DMS79 (cell line): Measurements from ENCODE around the gene PLCH2.

Experiments
- DNase-seq: peaks from one replicate; lab custom pipeline; 2025; lab: John Stamatoyannopoulos, UW

The PLCH2 gene

GRCh38 chr1:2477791-2478499 is 1.9 kb downstream of the PLCH2 start:
- no peak for DNase-seq

DNA sequence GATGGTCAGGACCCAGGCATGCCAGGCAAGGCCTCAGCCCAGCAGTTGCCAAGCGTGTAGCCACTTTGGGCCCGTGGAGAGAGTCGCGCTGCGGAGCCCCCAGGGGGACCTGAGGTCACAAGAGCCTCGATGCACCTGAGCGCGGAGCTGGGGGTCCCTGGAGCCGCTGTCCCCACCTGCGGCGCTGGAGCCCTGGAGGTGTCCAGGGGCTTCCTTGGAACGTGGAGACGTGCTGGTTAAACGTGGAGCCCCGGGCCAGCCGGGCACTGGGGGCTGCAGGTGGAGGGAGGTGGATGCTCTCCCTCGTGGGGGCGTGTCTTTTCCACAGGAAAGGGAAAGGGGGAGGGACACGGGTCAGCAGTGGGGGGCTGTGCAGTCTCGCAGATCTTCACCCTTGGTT is 3.1 kb downstream of the PLCH2 start:
- DNase-seq: no peak

DNA sequence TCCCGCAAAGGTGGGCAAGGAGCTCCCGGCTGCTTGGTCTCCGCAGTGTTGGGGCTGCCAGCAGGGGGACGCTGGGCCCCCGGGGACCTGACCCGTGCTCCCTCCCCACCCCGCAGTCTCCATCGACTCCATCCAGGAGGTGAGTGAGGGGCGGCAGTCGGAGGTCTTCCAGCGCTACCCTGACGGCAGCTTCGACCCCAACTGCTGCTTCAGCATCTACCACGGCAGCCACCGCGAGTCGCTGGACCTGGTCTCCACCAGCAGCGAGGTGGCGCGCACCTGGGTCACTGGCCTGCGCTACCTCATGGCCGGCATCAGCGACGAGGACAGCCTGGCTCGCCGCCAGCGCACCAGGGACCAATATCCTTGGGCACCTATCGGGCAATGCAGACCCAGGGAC is 3.5 kb downstream of the PLCH2 start:
- DNase-seq: no peak

GRCh38 chr1:2480236-2480985 is 4.3 kb downstream of the PLCH2 start:
- peak; percentile 48 for DNase-seq

GRCh38 chr1:2480986-2481364 is 4.9 kb downstream of the PLCH2 start:
- peak; percentile 90 for DNase-seq

DNA sequence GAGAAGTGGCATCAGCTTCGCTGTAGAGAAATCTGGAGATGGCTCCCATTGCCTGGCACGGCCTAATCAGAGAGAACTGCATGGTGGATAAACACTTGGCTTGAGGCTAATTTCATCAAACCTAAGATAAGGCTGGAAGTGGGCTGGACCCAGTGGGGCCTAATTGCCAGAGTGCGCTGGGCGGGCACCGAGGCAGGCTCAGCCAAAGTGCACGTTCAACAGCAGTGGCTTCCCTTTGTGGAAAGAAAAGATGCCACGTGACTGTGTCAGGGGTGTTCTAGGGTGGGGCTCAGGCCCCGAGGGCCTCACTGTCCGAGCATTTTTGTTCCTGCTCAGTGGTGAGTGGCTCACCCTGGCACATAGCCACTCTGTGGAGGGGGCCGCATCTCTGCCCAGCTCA is 5.8 kb downstream of the PLCH2 start:
- peak; percentile 98 for DNase-seq

DNA sequence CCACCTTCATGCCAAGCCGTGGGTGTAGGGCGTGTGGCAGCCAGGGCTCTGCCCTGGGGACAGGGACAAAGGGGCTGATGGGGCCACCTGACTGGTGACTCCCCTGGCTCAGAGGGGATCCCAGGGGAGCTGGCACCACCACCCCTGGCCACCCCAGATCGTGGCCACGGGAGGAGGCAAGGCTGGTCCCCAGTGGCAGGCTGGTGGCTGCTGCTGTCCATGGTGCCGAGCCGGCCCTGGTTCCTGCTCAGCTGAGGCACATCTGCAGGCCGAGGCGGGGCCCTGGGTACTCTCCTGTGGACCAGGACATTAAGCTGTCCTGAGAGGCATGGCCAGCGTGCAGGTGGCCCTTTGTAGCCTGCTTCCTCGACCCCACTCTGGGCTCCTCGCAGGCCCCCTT is 6.5 kb downstream of the PLCH2 start:
- DNase-seq: no peak

DNA sequence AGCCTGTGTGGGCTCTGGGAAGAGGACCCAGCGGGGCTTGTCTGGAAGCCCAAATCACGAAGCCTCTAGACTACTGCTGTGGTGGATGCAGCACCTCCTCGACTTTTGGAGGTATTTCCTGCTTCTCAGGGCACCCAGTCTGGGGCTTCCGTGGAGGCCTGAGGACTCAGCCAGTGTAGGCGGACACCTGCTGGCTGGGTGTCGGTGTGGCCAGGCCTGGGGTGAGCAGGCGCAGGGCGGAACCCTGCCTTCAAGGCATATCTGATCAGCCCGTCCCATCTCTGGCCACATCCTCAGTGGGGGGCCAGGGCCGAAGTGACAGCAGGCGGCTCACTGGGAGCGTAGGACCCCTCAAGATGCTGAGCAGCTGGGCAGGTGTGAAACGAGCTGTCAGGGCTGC is 6.9 kb downstream of the PLCH2 start:
- no peak for DNase-seq

GRCh38 chr1:2483970-2484369 is 7.9 kb downstream of the PLCH2 start:
- DNase-seq: no peak

DNA sequence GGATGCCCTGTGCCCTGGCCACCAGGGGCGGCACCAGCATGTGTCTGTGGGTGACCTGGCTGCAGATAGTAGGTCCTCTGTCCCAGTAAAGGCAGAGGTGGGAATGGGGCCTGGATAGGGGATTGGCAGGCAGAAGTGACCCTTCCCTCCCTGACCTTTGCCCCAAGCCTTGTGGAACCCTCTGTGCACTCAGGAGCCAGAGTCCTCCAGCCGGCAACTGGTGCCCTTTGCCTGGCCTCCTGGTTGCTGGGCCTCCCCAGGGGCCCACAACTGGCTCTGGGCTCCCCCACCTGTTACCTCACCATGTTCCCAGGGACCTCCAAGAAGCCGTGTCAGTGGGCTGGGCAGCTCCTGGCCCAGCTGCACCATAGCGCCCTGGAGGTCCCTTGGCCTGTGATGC is 10.0 kb downstream of the PLCH2 start:
- no peak for DNase-seq

- DNase-seq: no peak
Measured at GRCh38 chr1:2486558-2486957, 10.5 kb downstream of the PLCH2 start.

GRCh38 chr1:2488688-2489087 is 12.6 kb downstream of the PLCH2 start:
- DNase-seq: no peak

GRCh38 chr1:2489615-2490014 is 13.5 kb downstream of the PLCH2 start:
- no peak for DNase-seq

DNA sequence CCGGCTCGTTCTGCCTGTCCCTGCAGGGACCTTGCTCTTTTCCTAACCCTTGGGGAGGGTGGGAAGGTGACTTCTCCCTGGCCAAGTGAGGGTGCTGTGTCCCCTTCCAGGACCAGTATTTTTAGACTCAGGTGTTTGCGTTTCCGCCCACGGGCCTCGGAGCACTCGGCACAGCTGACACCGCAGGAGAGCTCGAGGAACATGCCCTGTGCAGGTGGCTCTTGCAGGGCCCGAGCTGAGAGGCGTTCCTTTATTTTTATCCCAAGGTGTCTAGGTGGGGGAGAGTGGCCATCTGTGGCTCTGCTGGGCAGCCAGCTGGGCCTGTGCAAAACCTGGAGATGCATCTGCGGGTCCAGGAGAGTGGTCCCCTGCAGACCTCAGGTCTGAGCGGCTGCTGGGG is 16.0 kb downstream of the PLCH2 start:
- DNase-seq: no peak

DNA sequence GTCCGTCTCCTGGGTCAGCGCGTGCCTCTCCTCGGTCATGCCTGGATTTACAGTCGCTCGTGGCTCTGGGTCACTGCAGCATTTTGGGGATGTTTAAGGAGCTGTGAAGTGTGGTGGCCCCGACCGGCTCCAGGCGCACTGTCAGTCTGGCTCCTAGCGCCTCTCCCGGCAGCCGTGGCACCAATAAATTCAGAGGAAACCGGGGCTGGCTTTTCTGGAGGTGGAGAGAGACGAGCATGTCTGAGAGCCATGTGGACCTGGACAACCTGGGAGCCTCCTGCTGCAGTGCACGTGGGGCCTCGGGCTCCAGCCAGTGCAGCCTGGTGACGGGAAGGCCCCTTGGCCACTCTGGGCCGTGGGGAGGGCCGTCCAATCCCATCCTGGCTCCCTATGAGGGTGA is 17.1 kb downstream of the PLCH2 start:
- no peak for DNase-seq

DNA sequence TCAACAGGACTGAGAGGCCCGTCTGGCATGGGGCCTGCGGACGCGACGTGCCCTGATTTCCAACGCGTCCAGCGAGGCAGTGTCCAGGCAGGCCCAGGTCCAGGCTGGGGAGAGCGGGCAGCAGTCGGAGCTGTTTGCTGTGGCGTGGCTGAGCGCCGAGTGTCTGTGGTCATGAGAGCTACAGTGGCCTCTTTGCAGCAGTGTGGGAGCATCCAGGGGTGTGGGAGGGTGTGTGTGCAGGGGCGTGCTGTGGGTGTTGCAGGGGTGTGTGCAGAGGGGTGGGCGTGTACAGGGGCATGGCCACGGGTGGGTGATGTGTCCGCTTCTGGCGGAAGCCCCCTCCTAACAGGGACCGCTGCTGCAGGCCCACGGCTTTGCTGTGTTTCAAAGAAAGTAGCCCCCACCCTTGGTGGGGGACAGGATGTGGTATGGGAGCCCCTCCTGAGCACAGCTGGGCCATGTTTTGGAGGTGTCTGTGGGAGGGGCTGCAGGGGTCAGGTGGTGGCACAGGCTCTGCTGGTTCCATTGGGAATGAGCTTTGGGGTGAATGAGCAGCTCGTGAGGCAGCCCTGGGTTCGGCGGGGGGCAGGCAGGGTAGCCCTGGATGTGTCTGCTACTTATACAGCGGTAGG is 17.7 kb downstream of the PLCH2 start:
- DNase-seq: no peak

DNA sequence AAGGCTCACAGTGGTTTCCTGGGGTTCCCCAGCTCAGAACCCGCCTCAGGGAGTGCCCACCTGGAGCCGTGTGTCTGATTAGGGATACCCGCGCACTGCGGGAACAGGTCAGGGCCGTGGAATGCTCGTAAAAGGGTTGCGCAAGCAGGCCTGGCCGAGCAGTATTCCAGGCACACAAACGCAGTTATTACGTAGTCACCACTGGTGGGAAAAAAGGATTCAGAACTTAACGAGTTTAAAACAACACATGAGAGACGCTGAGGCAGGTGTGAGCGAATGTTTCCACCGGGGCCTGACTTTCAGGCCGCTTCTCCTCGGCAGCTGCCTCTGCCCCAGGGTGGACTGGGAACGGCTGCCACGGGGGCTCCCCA is 18.2 kb downstream of the PLCH2 start:
- no peak for DNase-seq

- DNase-seq: no peak
Measured at GRCh38 chr1:2495026-2495425, 18.9 kb downstream of the PLCH2 start.

GRCh38 chr1:2495546-2495945 is 19.5 kb downstream of the PLCH2 start:
- no peak for DNase-seq

- no peak for DNase-seq
Measured at GRCh38 chr1:2496087-2496622, 20.1 kb downstream of the PLCH2 start.

DNA sequence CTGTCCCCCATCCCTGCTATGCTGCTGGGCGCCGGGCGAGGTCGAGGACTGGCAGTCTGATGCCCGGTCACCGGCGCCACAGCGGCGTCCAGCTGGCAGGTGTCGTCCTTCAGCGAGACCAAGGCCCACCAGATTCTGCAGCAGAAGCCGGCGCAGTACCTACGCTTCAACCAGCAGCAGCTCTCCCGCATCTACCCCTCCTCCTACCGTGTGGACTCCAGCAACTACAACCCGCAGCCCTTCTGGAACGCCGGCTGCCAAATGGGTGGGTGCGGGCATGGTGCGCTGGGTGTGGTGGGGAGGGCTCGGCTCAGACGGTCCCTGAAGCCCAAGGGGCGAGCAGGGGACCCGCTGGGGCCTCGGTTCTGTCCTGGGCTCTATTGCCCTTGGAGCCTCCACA is 20.7 kb downstream of the PLCH2 start:
- DNase-seq: no peak

GRCh38 chr1:2497891-2498290 is 21.8 kb downstream of the PLCH2 start:
- no peak for DNase-seq

DNA sequence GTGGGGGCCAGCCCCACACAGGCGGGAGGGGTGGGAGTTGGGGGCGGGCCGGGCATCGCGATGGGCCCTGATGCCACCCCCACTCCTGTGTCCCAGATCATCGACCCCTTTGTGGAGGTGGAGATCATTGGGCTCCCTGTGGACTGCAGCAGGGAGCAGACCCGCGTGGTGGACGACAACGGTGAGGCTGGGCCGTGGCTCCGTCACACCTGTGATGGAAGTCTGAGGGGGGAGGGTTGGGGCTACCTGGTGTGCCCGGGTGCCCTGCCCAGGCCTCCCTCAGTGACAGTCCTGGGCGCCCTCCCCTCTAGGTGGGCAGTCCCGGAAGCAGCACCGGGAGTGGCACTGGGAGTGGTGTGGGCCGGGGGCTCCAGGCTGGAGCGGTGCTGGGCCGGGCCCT is 22.6 kb downstream of the PLCH2 start:
- DNase-seq: no peak
